ENCODE measurements around the gene BICDL2. TPM values are rescaled to one million over a fixed set of nuclear protein-coding genes. Genes with fewer than 3 reads are reported as not detected.

Gene BICDL2
- total and polyA plus RNA-seq, 2 of the 8 experiments (the other 6 are each of a cell fraction or from before 2014, with no cell fraction given): 7.3 to 15.9 TPM

- TF ChIP-seq ATF2 (IDR thresholded peaks at IDR 0.05; ENCODE audit: low read length): no peak
- no peak for TF ChIP-seq TBP (IDR thresholded peaks at IDR 0.05; ENCODE audit: low read depth, low read length)
- no peak for TF ChIP-seq BCL11A (IDR thresholded peaks at IDR 0.05; ENCODE audit: low read depth in 2 of 2, low read length in 2 of 2)
- TF ChIP-seq NRF1 (IDR thresholded peaks at IDR 0.05; ENCODE audit: low read depth, low read length): no peak
- TF ChIP-seq SP2 (IDR thresholded peaks at IDR 0.05; ENCODE audit: low read length): no peak
- TF ChIP-seq TCF12 (IDR thresholded peaks at IDR 0.05; ENCODE audit: low read depth, low read length): no peak
Observed at GRCh38 chr16:2991566-2992261, 45.0 kb downstream of the BICDL2 start (continued).

Data from H1 (cell line).